Common myeloid progenitor, CD34-positive (primary cell): ENCODE data around the gene SMARCAL1.

Experiments
- CTCF ChIA-PET: fragments of 350-600 bp; sonication (Branson Sonifier 250); formaldehyde crosslinking; loops from one replicate; lab custom pipeline; 2021; ENCODE audit warnings: antibody characterized with exemption; lab: Charles Lee
- POLR2A ChIA-PET: fragments of 350-600 bp; sonication (Branson Sonifier 250); formaldehyde crosslinking; loops from one replicate; lab custom pipeline; 2021; ENCODE audit warnings: antibody characterized with exemption; lab: Charles Lee
- DNase-seq, 3 donors: peaks; one replicate each; pipeline versions ENCODE4 v3.0.0 to v3.0.0-alpha.2; 2013
- H3K27ac ChIP-seq, 2 experiments: 1 replicate in 1 of 2; 2 replicates in 1 of 2; pipeline ENCODE4 v1.7.0; 2013; ENCODE audit warnings: inconsistent platforms in 2 of 2, low read length in 2 of 2, mild to moderate bottlenecking in 2 of 2, low read depth in 1 of 2, moderate library complexity in 1 of 2; ENCODE audit not compliant: severe bottlenecking in 2 of 2, insufficient read depth in 1 of 2, poor library complexity in 1 of 2
- H3K27me3 ChIP-seq, 5 experiments: replicated peaks in 2 of 5; 1 replicate in 3 of 5; 2 replicates in 2 of 5; pipeline versions ENCODE4 v1.6.1 to v1.7.0; 2013; ENCODE audit warnings: low read length in 4 of 5, mild to moderate bottlenecking in 2 of 5, moderate library complexity in 2 of 5, inconsistent platforms in 1 of 5; ENCODE audit not compliant: insufficient read depth in 5 of 5, control insufficient read depth in 4 of 5
- H3K36me3 ChIP-seq, 4 experiments: 1 replicate in 2 of 4; 2 replicates in 2 of 4; pipeline versions ENCODE4 v1.6.1 to v1.7.0; 2013; ENCODE audit warnings: low read length in 3 of 4, control low read depth in 1 of 4, mild to moderate bottlenecking in 1 of 4; ENCODE audit not compliant: control insufficient read depth in 4 of 4, insufficient read depth in 4 of 4
- H3K4me1 ChIP-seq, 4 experiments: 1 replicate in 3 of 4; 2 replicates in 1 of 4; pipeline versions ENCODE4 v1.6.1 to v1.7.1; 2013; ENCODE audit warnings: low read length in 3 of 4, mild to moderate bottlenecking in 3 of 4, control low read depth in 1 of 4, inconsistent platforms in 1 of 4, moderate library complexity in 1 of 4; ENCODE audit not compliant: control insufficient read depth in 4 of 4, insufficient read depth in 4 of 4; ENCODE audit errors: control extremely low read depth in 1 of 4
- H3K4me3 ChIP-seq, 7 experiments: 1 replicate in 4 of 7; 2 replicates in 3 of 7; pipeline versions ENCODE4 v1.5.1 to v1.7.0; 2013; ENCODE audit warnings: mild to moderate bottlenecking in 7 of 7, low read length in 6 of 7, moderate library complexity in 6 of 7, inconsistent platforms in 2 of 7, low read depth in 2 of 7, control low read depth in 1 of 7; ENCODE audit not compliant: insufficient read depth in 4 of 7, control insufficient read depth in 1 of 7; ENCODE audit errors: extremely low read depth in 1 of 7
- H3K9me3 ChIP-seq, 5 experiments: 1 replicate in 4 of 5; 2 replicates in 1 of 5; pipeline versions ENCODE4 v1.6.1 to v1.7.1; 2013; ENCODE audit warnings: low read length in 4 of 5, mild to moderate bottlenecking in 2 of 5, inconsistent platforms in 1 of 5, low read depth in 1 of 5, moderate library complexity in 1 of 5; ENCODE audit not compliant: control insufficient read depth in 4 of 5, insufficient read depth in 2 of 5; ENCODE audit errors: control extremely low read depth in 1 of 5
- WGBS: methylation state at CpG from one replicate; pipeline ENCODE4 v1.1.5; 2013; ENCODE audit not compliant: insufficient coverage; 5-methylcytosine and 5-hydroxymethylcytosine counted together

The SMARCAL1 gene

GRCh38 chr2:216450784-216451183 lies 38.5 kb downstream of the SMARCAL1 start:
- H3K4me1 ChIP-seq = no peaks in the 10 kb centered on the region
- POLR2A ChIA-PET = no interaction called here
- H3K9me3 ChIP-seq = peaks cover 2 to 24% (median 13%) of the 10 kb centered on the region in 5 experiments
- CTCF ChIA-PET = interaction anchor here (2.5 kb wide), 1 partner anchor 14 kb away, joined by 7 read pairs; no protein-coding TSS in a partner anchor
- no peak overlapping the region for H3K27ac ChIP-seq
- DNase-seq = no peak
- H3K27me3 ChIP-seq = no peaks in the 10 kb centered on the region
- peaks cover 52 to 93% (median 77%) of the 10 kb centered on the region in 4 experiments for H3K36me3 ChIP-seq
- WGBS = 98% methylated on average over 7 of the region's 7 CpGs
- no peak overlapping the region for H3K4me3 ChIP-seq

GRCh38 chr2:216453955-216454614 lies 41.8 kb downstream of the SMARCAL1 start:
- no peaks in the 10 kb centered on the region for H3K4me1 ChIP-seq
- no peak overlapping the region for H3K4me3 ChIP-seq
- no peak overlapping the region for H3K27ac ChIP-seq
- H3K36me3 ChIP-seq = peaks cover 24 to 61% (median 50%) of the 10 kb centered on the region in 4 experiments
- H3K27me3 ChIP-seq = no peaks in the 10 kb centered on the region
- CTCF ChIA-PET = interaction anchor here (0.8 kb wide), 1 partner anchor 25 kb away, joined by 3 read pairs; no protein-coding TSS in a partner anchor
- H3K9me3 ChIP-seq = peaks cover 0 to 10% (median 7%) of the 10 kb centered on the region in 5 experiments
- 97% methylated on average over 4 of the region's 4 CpGs for WGBS
- no peak for DNase-seq
- POLR2A ChIA-PET = no interaction called here

- DNase-seq = no peak
- WGBS = 100% methylated on average over 1 of the region's 2 CpGs
- no peak overlapping the region for H3K4me3 ChIP-seq
These were observed 50.9 kb downstream of the SMARCAL1 start for GRCh38 chr2:216463148-216463547.

DNA sequence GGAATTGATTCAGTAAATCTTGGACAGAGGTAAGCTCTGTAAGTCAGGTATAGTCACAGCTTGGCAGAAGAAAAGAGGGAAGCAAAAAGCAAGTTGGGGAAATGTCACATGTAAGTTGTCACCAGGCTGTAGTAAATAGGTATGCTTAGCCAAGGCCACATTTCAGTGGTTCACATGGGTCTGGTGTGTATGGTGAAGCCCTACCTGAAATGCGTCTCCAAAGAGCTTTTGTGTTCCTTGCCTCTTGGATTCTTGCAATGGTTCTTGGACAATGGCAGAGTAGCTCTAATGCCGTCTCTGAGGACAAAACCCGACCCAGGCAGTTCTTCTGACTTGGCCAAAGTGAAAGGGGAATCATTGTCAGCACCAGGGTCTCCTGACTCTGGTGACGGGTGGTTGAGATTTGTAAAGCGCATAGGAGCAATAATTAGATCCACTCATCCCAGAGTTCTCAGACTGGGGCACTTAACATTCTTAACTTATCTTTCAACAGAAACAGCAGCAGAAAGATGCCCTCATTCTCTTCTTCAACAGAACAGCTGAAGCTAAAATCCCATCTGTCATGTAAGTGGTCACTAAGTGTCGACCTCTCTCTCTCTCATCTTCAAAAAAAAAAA lies 51.9 kb downstream of the SMARCAL1 start:
- no peak for DNase-seq
- Histone ChIP-seq H3K4me3 (no peak overlapping the region), H3K4me1 (no peaks in the 10 kb centered on the region), H3K9me3 (no peaks in the 10 kb centered on the region), H3K27ac (no peak overlapping the region), H3K36me3 (peaks cover 8 to 36% (median 27%) of the 10 kb centered on the region in 4 experiments), H3K27me3 (no peaks in the 10 kb centered on the region)
- ChIA-PET POLR2A (interaction anchor here (1.0 kb wide), 1 partner anchor 11 kb away, joined by 3 read pairs; no protein-coding TSS in a partner anchor), CTCF (interaction anchor here (1.5 kb wide), 1 partner anchor 13 kb away, joined by 7 read pairs; no protein-coding TSS in a partner anchor)
- WGBS = 97% methylated on average over 5 of the region's 6 CpGs

More at GRCh38 chr2:216463148-216463547, 50.9 kb downstream of the SMARCAL1 start:
- Histone ChIP-seq H3K27ac (no peak overlapping the region), H3K36me3 (peaks cover 5 to 33% (median 25%) of the 10 kb centered on the region in 4 experiments), H3K27me3 (no peaks in the 10 kb centered on the region), H3K4me1 (no peaks in the 10 kb centered on the region), H3K9me3 (no peaks in the 10 kb centered on the region)
- POLR2A ChIA-PET = no interaction called here
- CTCF ChIA-PET = no interaction called here

GRCh38 chr2:216465579-216466195 lies 53.4 kb downstream of the SMARCAL1 start:
- WGBS = 100% methylated on average over 2 of the region's 5 CpGs
- Histone ChIP-seq H3K36me3 (peaks cover 8 to 44% (median 27%) of the 10 kb centered on the region in 4 experiments), H3K9me3 (no peaks in the 10 kb centered on the region), H3K27me3 (no peaks in the 10 kb centered on the region), H3K4me3 (no peak overlapping the region), H3K4me1 (no peaks in the 10 kb centered on the region), H3K27ac (no peak overlapping the region)
- POLR2A ChIA-PET = no interaction called here
- CTCF ChIA-PET = interaction anchor here (1.0 to 1.7 kb wide), 2 partner anchors 17 to 278 kb away, joined by 3 to 4 read pairs; no protein-coding TSS in a partner anchor
- DNase-seq = no peak

DNA sequence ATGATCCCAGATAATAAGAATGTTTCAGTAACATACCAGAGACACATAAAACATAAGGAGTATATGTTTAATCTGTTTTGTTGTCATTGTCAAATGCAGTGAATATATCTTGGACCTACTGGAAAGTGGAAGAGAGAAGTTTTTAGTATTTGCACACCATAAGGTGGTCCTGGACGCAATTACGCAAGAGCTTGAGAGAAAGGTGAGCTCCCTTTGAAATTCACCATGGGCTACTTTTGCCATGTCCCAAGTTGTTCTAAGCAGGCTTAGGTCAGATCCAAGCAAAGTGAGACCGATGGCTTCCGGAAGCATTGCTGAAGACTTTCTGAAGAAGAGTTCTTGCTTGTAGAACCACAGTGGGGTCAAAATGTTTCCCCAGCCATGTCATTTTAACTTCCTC lies 55.6 kb downstream of the SMARCAL1 start:
- no peaks in the 10 kb centered on the region for H3K27me3 ChIP-seq
- H3K9me3 ChIP-seq = no peaks in the 10 kb centered on the region
- WGBS = 100% methylated on average over 4 of the region's 4 CpGs
- no peak for DNase-seq
- no peak overlapping the region for H3K4me3 ChIP-seq
- peaks cover 13 to 52% (median 26%) of the 10 kb centered on the region in 4 experiments for H3K36me3 ChIP-seq
- H3K27ac ChIP-seq = no peak overlapping the region
- ChIA-PET CTCF (interaction anchor here (1.4 kb wide), 1 partner anchor 25 kb away, joined by 3 read pairs; no protein-coding TSS in a partner anchor), POLR2A (no interaction called here)
- no peaks in the 10 kb centered on the region for H3K4me1 ChIP-seq
